Activated T-cell treated with anti-CD3 and anti-CD28 coated beads, Interleukin-2, amount 50 U/mL, for 72 hours (primary cell): ENCODE measurements around the gene COG1. TPM values are rescaled to one million over a fixed set of nuclear protein-coding genes. Genes with fewer than 3 reads are reported as not detected.
A peak's percentile ranks its signal among the peaks of the same experiment; 100 is the strongest.

Source experiments
- ATAC-seq, 2 donors: fragments of 150-1000 bp; cut with Tn5 transposase; replicated peaks in 1 of 2; 2 replicates each; pipeline ENCODE4 v1.10.0; 2021; ENCODE audit warnings: moderate library complexity in 2 of 2, mild to moderate bottlenecking in 1 of 2
- DNase-seq, 2 donors: peaks; one replicate each; pipeline ENCODE4 v3.0.0; 2021 to 2022; ENCODE audit warnings: mixed read lengths in 1 of 2
- H3K27ac Mint-ChIP-seq: one replicate; pipeline ENCODE4 v1.8.0; 2022; ENCODE audit warnings: mild to moderate bottlenecking, moderate library complexity, mixed read lengths
- H3K27me3 Mint-ChIP-seq: one replicate; pipeline ENCODE4 v1.8.0; 2022; ENCODE audit warnings: low read depth, mixed read lengths
- H3K36me3 Mint-ChIP-seq, 2 donors: one replicate each; pipeline ENCODE4 v1.8.0; 2022; ENCODE audit warnings: mixed read lengths in 2 of 2, mild to moderate bottlenecking in 1 of 2; ENCODE audit not compliant: insufficient read depth in 2 of 2
- H3K4me1 Mint-ChIP-seq: one replicate; pipeline ENCODE4 v1.8.0; 2022; ENCODE audit warnings: low read depth, mixed read lengths
- H3K4me3 Mint-ChIP-seq, 2 donors: one replicate each; pipeline ENCODE4 v1.8.0; 2022; ENCODE audit warnings: mild to moderate bottlenecking in 2 of 2, mixed read lengths in 2 of 2, moderate library complexity in 2 of 2
- H3K9me3 Mint-ChIP-seq, 2 donors: one replicate each; pipeline ENCODE4 v1.8.0; 2022; ENCODE audit warnings: mixed read lengths in 2 of 2
- total RNA-seq, 2 donors: library from RNA; stranded (reverse); gene quantifications; one replicate each; pipeline ENCODE4 v1.2.3, GENCODE V29; 2022

Gene COG1
- total RNA-seq, 2 donors from 2014 or later, result 36.2 to 37.1 TPM

DNA sequence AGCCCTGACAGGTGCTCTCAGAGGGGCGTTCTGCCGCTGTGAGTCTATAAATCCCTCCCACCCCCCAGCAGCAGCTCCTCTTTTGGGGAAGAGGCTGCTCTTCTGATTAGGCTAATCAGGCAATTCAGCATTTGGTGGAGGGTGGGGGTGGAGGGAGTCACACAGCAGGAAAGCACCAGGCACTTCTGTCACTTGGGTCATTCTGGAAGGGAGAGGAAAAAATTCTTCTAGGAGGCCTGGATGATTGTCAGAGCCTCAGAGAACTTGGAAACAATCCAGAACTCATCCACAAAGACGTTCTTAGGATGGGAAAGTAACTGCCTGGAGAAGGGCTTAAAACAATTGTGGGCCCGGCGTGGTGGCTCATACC is 35.3 kb upstream of the COG1 start:
- ATAC-seq, result no peak
- H3K27me3 Mint-ChIP-seq, result peaks cover 27% of the 10 kb centered on the region
- no peak for DNase-seq
- H3K27ac Mint-ChIP-seq, result no peak overlapping the region
- peaks cover 0 to under 1% of the 10 kb centered on the region in 2 donors for H3K9me3 Mint-ChIP-seq
- H3K4me1 Mint-ChIP-seq, result peaks cover 8% of the 10 kb centered on the region
- H3K4me3 Mint-ChIP-seq, result no peak overlapping the region
- peaks cover under 1% of the 10 kb centered on the region in 2 donors for H3K36me3 Mint-ChIP-seq

DNA sequence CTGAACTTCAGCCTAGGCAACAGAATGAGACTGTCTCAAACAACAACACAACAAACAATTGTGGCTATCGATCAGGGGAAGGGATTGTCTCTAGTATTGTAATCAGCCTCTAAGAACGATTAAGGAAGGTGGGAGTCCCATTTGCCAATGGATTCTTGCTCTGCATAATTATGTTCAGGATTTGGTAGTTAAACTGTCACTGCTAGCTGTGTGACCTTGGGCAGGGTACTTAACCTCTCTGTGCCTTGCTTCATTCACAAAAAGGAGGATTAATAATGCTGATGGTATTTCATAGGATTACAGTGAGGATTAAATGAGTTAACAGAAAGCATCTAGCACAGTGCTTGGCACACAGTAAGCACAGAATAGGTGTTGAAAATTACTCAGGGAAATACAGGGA is 34.7 kb upstream of the COG1 start:
- no peak for ATAC-seq
- no peak overlapping the region for H3K4me3 Mint-ChIP-seq

GRCh38 chr17:73160980-73161630 is 31.8 kb upstream of the COG1 start:
- Mint-ChIP-seq H3K4me1 (peaks cover 25% of the 10 kb centered on the region), H3K27me3 (peaks cover 60% of the 10 kb centered on the region), H3K4me3 (peak overlapping the region in 1 of 2 donors; percentile 37), H3K9me3 (no peaks in the 10 kb centered on the region), H3K36me3 (peaks cover 0 to 2% of the 10 kb centered on the region in 2 donors), H3K27ac (no peak overlapping the region)
- ATAC-seq, result no peak
- DNase-seq, result no peak

More for the DNA sequence above, 34.7 kb upstream of the COG1 start:
- no peak for DNase-seq
- H3K4me1 Mint-ChIP-seq, result peaks cover 5% of the 10 kb centered on the region
- peaks cover 33% of the 10 kb centered on the region for H3K27me3 Mint-ChIP-seq
- H3K36me3 Mint-ChIP-seq, result no peaks in the 10 kb centered on the region
- H3K27ac Mint-ChIP-seq, result no peak overlapping the region
- no peaks in the 10 kb centered on the region for H3K9me3 Mint-ChIP-seq

GRCh38 chr17:73163043-73163442 is 29.8 kb upstream of the COG1 start:
- Mint-ChIP-seq H3K27ac (no peak overlapping the region), H3K4me1 (peaks cover 40% of the 10 kb centered on the region), H3K9me3 (no peaks in the 10 kb centered on the region), H3K27me3 (peaks cover 80% of the 10 kb centered on the region), H3K36me3 (peaks cover 0 to 2% of the 10 kb centered on the region in 2 donors), H3K4me3 (no peak overlapping the region)
- no peak for DNase-seq
- ATAC-seq, result no peak

DNA sequence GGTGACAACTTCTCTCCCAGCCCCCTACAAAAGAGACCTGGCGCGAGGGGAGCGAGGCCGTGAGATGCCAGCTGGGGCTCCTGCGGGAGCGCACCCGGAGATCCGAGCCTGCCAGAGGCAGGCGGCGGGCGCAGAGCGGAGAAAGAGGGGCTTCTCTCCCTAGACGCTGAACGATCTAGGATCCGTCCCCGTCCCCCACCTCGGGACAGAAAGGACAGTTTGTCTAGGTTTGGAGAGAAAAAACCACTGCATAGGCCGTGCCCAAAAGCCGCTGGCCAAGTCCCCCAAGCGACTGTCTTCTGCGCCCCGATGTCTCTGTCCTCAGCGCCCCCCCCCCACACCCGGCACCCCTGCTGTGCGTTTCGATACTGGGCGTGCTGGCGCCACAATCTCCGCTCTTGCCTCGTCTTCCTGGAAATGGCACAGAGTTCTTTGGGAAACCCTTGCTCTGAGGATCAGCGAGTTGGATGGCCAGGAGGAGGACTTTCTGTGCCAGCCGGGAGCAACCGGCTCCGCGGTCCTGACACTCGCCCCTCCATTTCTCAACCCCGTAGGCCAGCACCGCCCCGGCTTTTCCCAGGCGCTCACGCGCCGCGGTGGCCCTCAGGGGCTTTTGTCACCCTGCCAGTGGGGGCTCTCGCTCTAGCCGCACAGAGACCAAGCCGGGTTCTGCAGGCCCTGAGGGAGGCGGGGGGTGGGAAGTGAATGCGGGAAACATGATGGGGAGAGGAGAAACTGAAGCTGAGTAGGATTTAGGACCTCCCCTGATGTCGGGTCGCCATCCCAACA is 27.0 kb upstream of the COG1 start:
- H3K27me3 Mint-ChIP-seq, result peaks cover 78% of the 10 kb centered on the region
- peaks cover 0 to 4% of the 10 kb centered on the region in 2 donors for H3K36me3 Mint-ChIP-seq
- peaks cover 40% of the 10 kb centered on the region for H3K4me1 Mint-ChIP-seq
- ATAC-seq, result no peak
- peaks cover 0 to 2% of the 10 kb centered on the region in 2 donors for H3K9me3 Mint-ChIP-seq
- no peak overlapping the region for H3K27ac Mint-ChIP-seq
- no peak for DNase-seq
- H3K4me3 Mint-ChIP-seq, result peak overlapping the region; percentile 72 to 88

DNA sequence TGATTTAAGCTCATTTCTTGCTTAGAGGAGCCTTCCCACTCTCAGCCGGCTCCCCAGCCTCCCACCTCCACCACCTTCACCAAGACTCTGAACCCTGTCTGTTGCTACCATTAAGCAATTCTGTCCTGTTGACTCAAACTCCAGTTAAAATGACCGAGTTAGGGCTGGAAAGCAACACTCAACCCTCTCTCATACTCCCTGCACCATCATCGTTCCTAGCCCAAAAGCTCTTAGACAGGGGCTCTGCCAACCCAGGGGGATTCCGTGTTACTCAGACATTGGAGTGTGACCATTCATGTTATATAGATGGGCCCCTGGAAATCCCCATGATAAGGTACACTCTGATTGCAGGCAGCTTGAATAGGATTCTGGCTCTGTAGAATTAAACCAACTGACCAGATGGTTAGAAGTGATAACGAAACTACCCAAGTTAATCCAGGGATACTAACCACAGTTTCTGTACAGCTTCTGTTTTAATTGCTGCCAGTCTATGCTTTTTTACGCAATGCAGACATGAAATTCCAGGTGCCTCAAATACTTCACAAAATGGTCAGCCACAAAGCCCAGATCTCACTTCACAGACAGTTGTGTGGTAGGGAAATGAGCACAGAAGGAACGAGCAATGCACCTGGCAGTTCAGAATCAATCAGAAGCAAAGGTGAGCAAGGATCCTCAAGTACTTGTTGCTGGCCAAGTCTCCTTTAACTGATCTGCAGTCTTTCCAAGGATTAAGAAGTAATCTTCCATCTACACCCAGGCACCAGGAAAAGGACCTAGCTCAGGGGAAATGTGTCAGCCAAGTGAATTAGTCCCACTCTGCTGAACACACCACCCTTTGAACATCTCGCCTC is 25.9 kb upstream of the COG1 start:
- peaks cover 42% of the 10 kb centered on the region for H3K4me1 Mint-ChIP-seq
- H3K4me3 Mint-ChIP-seq, result peak overlapping the region; percentile 72 to 88
- H3K36me3 Mint-ChIP-seq, result peaks cover 0 to 4% of the 10 kb centered on the region in 2 donors
- DNase-seq (peak; percentile 34 to 45), ATAC-seq (peak; percentile 81 to 82)
- H3K27me3 Mint-ChIP-seq, result peaks cover 68% of the 10 kb centered on the region
- peaks cover 0 to 2% of the 10 kb centered on the region in 2 donors for H3K9me3 Mint-ChIP-seq
- no peak overlapping the region for H3K27ac Mint-ChIP-seq

DNA sequence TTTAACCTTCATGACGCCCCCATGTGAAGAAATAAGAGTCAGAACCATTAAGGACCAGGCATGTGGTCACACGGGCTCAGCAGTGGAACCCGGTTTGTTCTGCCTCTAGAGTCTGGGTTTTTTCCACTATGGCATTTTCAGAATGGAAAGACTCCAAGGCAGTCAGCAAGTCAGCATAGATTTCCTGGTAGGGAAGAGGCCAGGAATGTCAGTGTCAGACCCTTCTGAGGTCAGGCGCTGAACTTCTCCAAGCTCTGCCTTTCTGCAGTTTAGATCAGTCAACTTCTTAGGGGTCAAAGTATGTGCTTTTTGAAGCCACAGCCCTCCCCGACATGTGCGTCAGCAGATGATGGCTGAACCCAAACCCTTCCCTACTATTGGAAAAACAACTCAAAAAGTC is 24.2 kb upstream of the COG1 start:
- ATAC-seq (no peak), DNase-seq (no peak)
- H3K4me1 Mint-ChIP-seq, result peaks cover 44% of the 10 kb centered on the region
- H3K9me3 Mint-ChIP-seq, result peaks cover 0 to 2% of the 10 kb centered on the region in 2 donors
- peaks cover 0 to 1% of the 10 kb centered on the region in 2 donors for H3K36me3 Mint-ChIP-seq
- H3K27me3 Mint-ChIP-seq, result peaks cover 53% of the 10 kb centered on the region
- no peak overlapping the region for H3K27ac Mint-ChIP-seq
- no peak overlapping the region for H3K4me3 Mint-ChIP-seq

- peaks cover 0 to 1% of the 10 kb centered on the region in 2 donors for H3K36me3 Mint-ChIP-seq
- peaks cover 33% of the 10 kb centered on the region for H3K4me1 Mint-ChIP-seq
- no peak overlapping the region for H3K27ac Mint-ChIP-seq
- peaks cover 39% of the 10 kb centered on the region for H3K27me3 Mint-ChIP-seq
- peaks cover 0 to 2% of the 10 kb centered on the region in 2 donors for H3K9me3 Mint-ChIP-seq
- no peak overlapping the region for H3K4me3 Mint-ChIP-seq
- ATAC-seq (no peak), DNase-seq (no peak)
Observed at GRCh38 chr17:73170324-73170723, 22.5 kb upstream of the COG1 start.

DNA sequence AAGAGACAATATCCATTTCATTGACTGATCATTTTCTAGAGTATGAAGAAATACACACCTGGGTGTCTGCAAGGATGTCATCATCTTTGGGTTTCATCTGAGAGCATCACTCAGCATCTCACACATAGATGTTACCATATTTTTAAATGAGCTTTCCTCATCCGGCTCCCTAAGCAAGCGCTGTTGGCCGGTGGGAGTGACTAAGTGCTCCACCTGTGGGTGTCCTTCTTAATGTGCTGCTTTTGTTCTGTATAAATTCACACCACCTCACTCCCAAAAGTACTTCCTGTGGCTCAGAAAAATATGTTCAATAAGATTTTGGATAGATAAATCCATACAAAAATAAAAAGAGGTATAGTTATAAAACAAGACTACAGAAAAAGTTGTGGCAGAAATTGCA is 20.6 kb upstream of the COG1 start:
- ATAC-seq, result peak in 1 of 2 donors; percentile 33

DNA sequence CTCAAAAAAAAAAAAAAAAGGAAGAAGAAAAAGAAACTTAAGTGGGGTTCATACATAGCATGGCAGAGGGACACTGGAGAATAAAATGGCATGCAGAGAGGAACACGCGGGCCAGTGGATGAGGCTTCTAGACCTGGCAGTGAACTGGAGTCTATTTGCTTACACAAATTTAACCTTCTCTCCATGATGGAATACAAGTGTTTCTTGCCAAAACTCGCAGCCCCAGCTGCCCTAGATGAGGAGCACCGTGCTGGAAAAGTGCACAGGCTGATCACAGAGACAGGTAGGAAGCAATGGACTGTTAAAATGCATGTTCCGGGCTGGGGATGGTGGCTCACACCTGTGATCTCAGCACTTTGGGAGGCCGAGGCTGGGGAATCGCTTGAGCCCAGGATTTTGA is 18.7 kb upstream of the COG1 start:
- H3K27ac Mint-ChIP-seq, result no peak overlapping the region
- DNase-seq (no peak), ATAC-seq (no peak)
- no peak overlapping the region for H3K4me3 Mint-ChIP-seq
- H3K9me3 Mint-ChIP-seq, result peaks cover 3 to 7% of the 10 kb centered on the region in 2 donors
- peaks cover 3% of the 10 kb centered on the region in 2 donors for H3K36me3 Mint-ChIP-seq
- peaks cover 3% of the 10 kb centered on the region for H3K27me3 Mint-ChIP-seq
- peaks cover 8% of the 10 kb centered on the region for H3K4me1 Mint-ChIP-seq

More for the DNA sequence above, 20.6 kb upstream of the COG1 start:
- H3K4me1 Mint-ChIP-seq, result peaks cover 14% of the 10 kb centered on the region
- DNase-seq, result no peak
- no peak overlapping the region for H3K27ac Mint-ChIP-seq
- H3K9me3 Mint-ChIP-seq, result peaks cover 3 to 7% of the 10 kb centered on the region in 2 donors
- peaks cover 3% of the 10 kb centered on the region in 2 donors for H3K36me3 Mint-ChIP-seq
- peaks cover 20% of the 10 kb centered on the region for H3K27me3 Mint-ChIP-seq
- H3K4me3 Mint-ChIP-seq, result no peak overlapping the region

- DNase-seq, result no peak
- Mint-ChIP-seq H3K4me3 (no peak overlapping the region), H3K27me3 (no peaks in the 10 kb centered on the region), H3K9me3 (peaks cover 3 to 5% of the 10 kb centered on the region in 2 donors), H3K27ac (no peak overlapping the region), H3K4me1 (peaks cover 8% of the 10 kb centered on the region), H3K36me3 (peaks cover 1 to 3% of the 10 kb centered on the region in 2 donors)
- no peak for ATAC-seq
Observed at GRCh38 chr17:73175962-73176565, 16.8 kb upstream of the COG1 start.

DNA sequence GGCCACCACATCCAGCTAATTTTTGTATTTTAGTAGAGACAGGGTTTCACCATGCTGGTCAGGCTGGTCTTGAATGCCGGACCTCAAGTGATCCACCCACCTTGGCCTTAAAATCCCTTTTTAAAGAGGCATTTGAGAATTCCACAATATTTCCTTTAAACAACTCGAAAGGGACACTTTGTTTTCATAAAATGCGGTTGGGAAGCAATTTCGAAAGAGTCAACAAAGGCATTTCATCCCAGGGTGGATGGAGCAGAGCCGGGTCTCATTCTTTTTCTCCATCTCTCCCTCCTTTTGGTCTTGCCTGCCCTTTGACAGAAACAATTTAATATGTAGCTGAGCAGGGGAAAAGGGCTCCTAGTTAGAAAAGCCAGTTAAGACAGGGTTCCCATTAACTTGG is 13.5 kb upstream of the COG1 start:
- H3K27me3 Mint-ChIP-seq, result no peaks in the 10 kb centered on the region
- H3K4me3 Mint-ChIP-seq, result no peak overlapping the region
- peaks cover 3 to 5% of the 10 kb centered on the region in 2 donors for H3K9me3 Mint-ChIP-seq
- no peak overlapping the region for H3K27ac Mint-ChIP-seq
- H3K36me3 Mint-ChIP-seq, result peaks cover 1 to 3% of the 10 kb centered on the region in 2 donors
- no peaks in the 10 kb centered on the region for H3K4me1 Mint-ChIP-seq
- ATAC-seq, result no peak
- DNase-seq, result no peak
